HCT116 (cell line): ENCODE results near the gene SLC12A7. TPM values are rescaled to one million over a fixed set of nuclear protein-coding genes. Genes with fewer than 3 reads are reported as not detected.

Source experiments
- ATAC-seq: fragments of 200-7000 bp; cut with Tn5 transposase; 2 replicates; pipeline ENCODE4 v1.9.1; 2020; ENCODE audit warnings: mild to moderate bottlenecking, moderate library complexity
- BruUV-seq: library from RNA; stranded (reverse); fragments of 400-500 nt; replicated peaks from 2 replicates; lab custom pipeline; 2021; lab: Mats Ljungman, UMichigan
- CTCF ChIA-PET: fragments of 300-600 bp; sonication (Branson Sonifier 250); formaldehyde crosslinking; loops from one replicate; lab custom pipeline; 2021; ENCODE audit warnings: antibody characterized with exemption; lab: Charles Lee
- POLR2A ChIA-PET: fragments of 300-600, 350-600 bp; sonication (Branson Sonifier 250); formaldehyde crosslinking; loops from one replicate; lab custom pipeline; 2021; ENCODE audit warnings: antibody characterized with exemption; lab: Charles Lee
- RAD21 ChIA-PET, 2 experiments: fragments of 300-600 bp; sonication (Branson Sonifier 250); formaldehyde crosslinking; loops; one replicate each; lab custom pipeline; 2023; ENCODE audit warnings: low total read pairs in 2 of 2; ENCODE audit not compliant: uncharacterized antibody in 2 of 2, unreplicated experiment in 2 of 2, low non-redundant PET in 1 of 2; lab: Charles Lee
- DNase-seq: peaks from one replicate; pipeline ENCODE4 v3.0.0-alpha.2; 2010; ENCODE audit warnings: low read depth, low spot score
- H2AFZ ChIP-seq: fragments of 200-600 bp; shearing (Covaris generic), sonication (generic); 2 replicates; pipeline ENCODE4 v1.6.1; 2017; ENCODE audit warnings: low read depth, mixed run types, mixed read lengths, antibody characterized with exemption, low read length; ENCODE audit not compliant: poor library complexity, severe bottlenecking
- H3K27ac ChIP-seq: 2 replicates; pipeline ENCODE4 v1.5.1; 2012; ENCODE audit warnings: low read depth, low read length
- H3K27me3 ChIP-seq: fragments of 200-600 bp; sonication (generic); 2 replicates; pipeline ENCODE4 v1.6.1; 2016; ENCODE audit warnings: mixed run types, low read length, mixed read lengths; ENCODE audit not compliant: insufficient read depth
- H3K36me3 ChIP-seq, 2 experiments: fragments of 200-500 bp in 1 of 2; fragments of 200-600 bp in 1 of 2; sonication (Bioruptor generic) in 1 of 2; sonication (generic) in 1 of 2; 2 replicates each; pipeline versions ENCODE4 v1.5.1 to v1.6.1; 2014 to 2016; ENCODE audit warnings: low read length in 2 of 2, inconsistent platforms in 1 of 2, mixed read lengths in 1 of 2, mixed run types in 1 of 2; ENCODE audit not compliant: insufficient read depth in 2 of 2, control insufficient read depth in 1 of 2
- H3K4me1 ChIP-seq, 2 experiments: fragments of 200-600 bp in 1 of 2; sonication (generic) in 1 of 2; 2 replicates each; pipeline versions ENCODE4 v1.5.1 to v1.6.1; 2012 to 2017; ENCODE audit warnings: low read length in 2 of 2, inconsistent platforms in 1 of 2, mild to moderate bottlenecking in 1 of 2, mixed read lengths in 1 of 2, mixed run types in 1 of 2, moderate library complexity in 1 of 2; ENCODE audit not compliant: insufficient read depth in 2 of 2, control insufficient read depth in 1 of 2
- H3K4me2 ChIP-seq: fragments of 200-600 bp; sonication (generic); 2 replicates; pipeline ENCODE4 v1.6.1; 2017; ENCODE audit warnings: mixed run types, low read length, mixed read lengths
- H3K4me3 ChIP-seq, 2 experiments: fragments of 200-600 bp in 1 of 2; sonication (generic) in 1 of 2; replicated peaks in 1 of 2; 2 replicates each; pipeline ENCODE4 v1.5.1; 2011 to 2016; ENCODE audit warnings: low read length in 2 of 2, control low read depth in 1 of 2, low read depth in 1 of 2, mild to moderate bottlenecking in 1 of 2, mixed read lengths in 1 of 2, mixed run types in 1 of 2
- H3K79me2 ChIP-seq: fragments of 200-600 bp; sonication (generic); 2 replicates; pipeline ENCODE4 v1.6.1; 2017; ENCODE audit warnings: mild to moderate bottlenecking, mixed run types, low read length, moderate library complexity, mixed read lengths; ENCODE audit not compliant: insufficient read depth
- H3K9ac ChIP-seq: fragments of 200-600 bp; sonication (generic); 2 replicates; pipeline ENCODE4 v1.6.1; 2016; ENCODE audit warnings: low read length, mixed read lengths
- H3K9me2 ChIP-seq: fragments of 200-600 bp; sonication (generic), shearing (Covaris generic); 2 replicates; pipeline ENCODE4 v1.6.1; 2017; ENCODE audit warnings: mixed run types, mild to moderate bottlenecking, moderate library complexity; ENCODE audit not compliant: insufficient read depth
- H3K9me3 ChIP-seq, 2 experiments: fragments of 200-500 bp in 1 of 2; fragments of 200-600 bp in 1 of 2; sonication (Bioruptor generic) in 1 of 2; sonication (generic) in 1 of 2; 2 replicates each; pipeline ENCODE4 v1.6.1; 2014 to 2017; ENCODE audit warnings: low read length in 2 of 2, mixed read lengths in 2 of 2, inconsistent platforms in 1 of 2, low read depth in 1 of 2, mild to moderate bottlenecking in 1 of 2, mixed run types in 1 of 2, moderate library complexity in 1 of 2; ENCODE audit not compliant: control insufficient read depth in 1 of 2, insufficient read depth in 1 of 2
- H4K20me1 ChIP-seq: fragments of 200-600 bp; sonication (generic), shearing (Covaris generic); 2 replicates; pipeline ENCODE4 v1.6.1; 2017; ENCODE audit warnings: mixed run types, mild to moderate bottlenecking, moderate library complexity; ENCODE audit not compliant: insufficient read depth
- CBX3 ChIP-seq: IDR thresholded peaks from 2 replicates; pipeline ENCODE4 v1.6.1; 2012; ENCODE audit warnings: low read depth
- CEBPB ChIP-seq: IDR thresholded peaks from 2 replicates; pipeline ENCODE4 v1.6.1; 2012; ENCODE audit warnings: low read depth
- EGR1 ChIP-seq: IDR thresholded peaks from 2 replicates; pipeline ENCODE4 v1.6.1; 2012; ENCODE audit warnings: low read depth
- ELF1 ChIP-seq: IDR thresholded peaks from 2 replicates; pipeline ENCODE4 v1.6.1; 2012; ENCODE audit warnings: low read depth, borderline replicate concordance
- EZH2 ChIP-seq: fragments of 200-600 bp; sonication (generic); IDR thresholded peaks from 2 replicates; pipeline ENCODE4 v1.6.1; 2017; ENCODE audit warnings: antibody characterized with exemption, mixed run types
- EZH2phosphoT487 ChIP-seq: fragments of 200-600 bp; IDR thresholded peaks from 2 replicates; pipeline ENCODE4 v1.6.1; 2018; ENCODE audit warnings: antibody characterized with exemption, borderline replicate concordance
- JUND ChIP-seq: IDR thresholded peaks from 2 replicates; pipeline ENCODE4 v1.6.1; 2012
- POLR2A ChIP-seq: IDR thresholded peaks from 2 replicates; pipeline ENCODE4 v1.7.0; 2011; ENCODE audit warnings: borderline replicate concordance; ENCODE audit not compliant: insufficient read depth, insufficient read length; ENCODE audit errors: extremely low read depth
- POLR2AphosphoS5 ChIP-seq: IDR thresholded peaks from 2 replicates; pipeline ENCODE4 v1.6.1; 2011; ENCODE audit warnings: mild to moderate bottlenecking, low read depth, low read length, moderate library complexity
- RAD21 ChIP-seq: IDR thresholded peaks from 2 replicates; pipeline ENCODE4 v1.6.1; 2012; ENCODE audit warnings: low read depth, mild to moderate bottlenecking
- SIN3A ChIP-seq: IDR thresholded peaks from 2 replicates; pipeline ENCODE4 v1.6.1; 2012; ENCODE audit warnings: low read depth
- SP1 ChIP-seq: IDR thresholded peaks from 2 replicates; pipeline ENCODE4 v1.6.1; 2012; ENCODE audit warnings: low read depth
- SRF ChIP-seq: IDR thresholded peaks from 2 replicates; pipeline ENCODE4 v1.6.1; 2012; ENCODE audit warnings: low read depth
- TCF7L2 ChIP-seq: IDR thresholded peaks from 2 replicates; pipeline ENCODE4 v1.7.0; 2011; ENCODE audit warnings: borderline replicate concordance, inconsistent platforms; ENCODE audit not compliant: insufficient read depth, insufficient read length; ENCODE audit errors: extremely low read depth
- YY1 ChIP-seq: IDR thresholded peaks from 2 replicates; pipeline ENCODE4 v1.6.1; 2011; ENCODE audit warnings: low read length, low read depth, moderate library complexity, mild to moderate bottlenecking; ENCODE audit not compliant: insufficient replicate concordance; ENCODE audit errors: extremely low read depth
- ZBTB33 ChIP-seq: IDR thresholded peaks from 2 replicates; pipeline ENCODE4 v1.6.1; 2011; ENCODE audit warnings: mild to moderate bottlenecking, low read length, moderate library complexity; ENCODE audit not compliant: insufficient replicate concordance; ENCODE audit errors: extremely low read depth
- ZFX ChIP-seq: fragments of 450-650 bp; IDR thresholded peaks from 2 replicates; pipeline ENCODE4 v1.6.1; 2017
- ZNF274 ChIP-seq: fragments of 200-500 bp; sonication (Bioruptor generic); IDR thresholded peaks from 2 replicates; pipeline ENCODE4 v1.6.1; 2014; ENCODE audit warnings: mild to moderate bottlenecking, low read depth, low read length, inconsistent platforms
- intact Hi-C: fragments of 100-400 bp; cut with micrococcal nuclease; formaldehyde crosslinking; loops from 2 replicates; pipeline ENCODE4 v1.10.0; 2022
- total RNA-seq: library from RNA; stranded (reverse); gene quantifications from one replicate; pipeline ENCODE4 v1.2.1, GENCODE V29; 2021; ENCODE audit not compliant: unreplicated experiment

The SLC12A7 gene
- total RNA-seq, 1 experiment from 2014 or later: 29.6 TPM

- ATAC-seq: no peak
- TF ChIP-seq EZH2phosphoT487 (no peak), ZBTB33 (no peak), CBX3 (no peak), JUND (no peak), TCF7L2 (no peak), ZNF274 (no peak), CEBPB (no peak), RAD21 (no peak), POLR2AphosphoS5 (no peak), POLR2A (no peak), EZH2 (no peak), SRF (no peak), ELF1 (no peak), YY1 (no peak), ZFX (no peak), SP1 (no peak), EGR1 (no peak), SIN3A (no peak)
- no peaks in the 10 kb centered on the region for H4K20me1 ChIP-seq
- H3K79me2 ChIP-seq: no peaks in the 10 kb centered on the region
- BruUV-seq: no TSS peak
- H3K27me3 ChIP-seq: no peaks in the 10 kb centered on the region
- RAD21 ChIA-PET: no interaction called here
- CTCF ChIA-PET: no interaction called here
- H3K9ac ChIP-seq: no peak overlapping the region
- intact Hi-C loops: no loop called here
- DNase-seq: no peak
- no peaks in the 10 kb centered on the region for H3K9me2 ChIP-seq
- H3K4me2 ChIP-seq: no peak overlapping the region
- H3K4me1 ChIP-seq: no peaks in the 10 kb centered on the region
- H3K4me3 ChIP-seq: no peak overlapping the region
- no peak overlapping the region for H2AFZ ChIP-seq
- H3K36me3 ChIP-seq: no peaks in the 10 kb centered on the region; a peak in 2 of 4 replicates
- no peak overlapping the region for H3K27ac ChIP-seq
- no peaks in the 10 kb centered on the region for H3K9me3 ChIP-seq
- POLR2A ChIA-PET: no interaction called here
Observed at GRCh38 chr5:1058988-1059883, 52.6 kb downstream of the SLC12A7 start.
